CD14-positive monocyte (primary cell): ENCODE measurements around the gene ELF1. TPM values are rescaled to one million over a fixed set of nuclear protein-coding genes. Genes with fewer than 3 reads are reported as not detected.
"Not testable (repeated sequence)": the region's sequence is repeated elsewhere in the genome, so short reads cannot be mapped to it uniquely, and the experiment has no call there.

Experiments used
- DNase-seq, 3 donors: peaks; one replicate each; pipeline ENCODE4 v3.0.0-alpha.2; 2011 to 2022
- H2AFZ ChIP-seq: 2 replicates; pipeline ENCODE4 v1.6.0; 2012; ENCODE audit warnings: mild to moderate bottlenecking, low read depth, low read length, inconsistent platforms; ENCODE audit not compliant: insufficient read depth, poor library complexity, severe bottlenecking
- H3K27ac ChIP-seq, 2 donors: 1 replicate in 1 of 2; 2 replicates in 1 of 2; pipeline ENCODE4 v1.5.1; 2012 to 2013; ENCODE audit warnings: low read length in 2 of 2, control low read depth in 1 of 2, inconsistent platforms in 1 of 2, low read depth in 1 of 2, mild to moderate bottlenecking in 1 of 2
- H3K27me3 ChIP-seq, 2 donors: one replicate each; pipeline versions ENCODE4 v1.6.0 to v1.6.1; 2011 to 2013; ENCODE audit warnings: low read length in 2 of 2; ENCODE audit not compliant: control insufficient read depth in 2 of 2, insufficient read depth in 2 of 2
- H3K36me3 ChIP-seq, 2 donors: replicated peaks in 1 of 2; 1 replicate in 1 of 2; 2 replicates in 1 of 2; pipeline versions ENCODE4 v1.5.1 to v1.6.1; 2012 to 2013; ENCODE audit warnings: low read length in 2 of 2, control low read depth in 1 of 2, inconsistent platforms in 1 of 2, mild to moderate bottlenecking in 1 of 2; ENCODE audit not compliant: insufficient read depth in 2 of 2, control insufficient read depth in 1 of 2
- H3K4me1 ChIP-seq, 2 donors: 1 replicate in 1 of 2; 2 replicates in 1 of 2; pipeline versions ENCODE4 v1.5.1 to v1.6.1; 2012 to 2013; ENCODE audit warnings: low read length in 2 of 2, control low read depth in 1 of 2, inconsistent platforms in 1 of 2, mild to moderate bottlenecking in 1 of 2, moderate library complexity in 1 of 2; ENCODE audit not compliant: insufficient read depth in 2 of 2, control insufficient read depth in 1 of 2
- H3K4me2 ChIP-seq: replicated peaks from 2 replicates; pipeline ENCODE3; 2012; ENCODE audit warnings: low read length, moderate library complexity, mild to moderate bottlenecking; ENCODE audit not compliant: poor library complexity, severe bottlenecking; ENCODE audit errors: extremely low read depth
- H3K4me3 ChIP-seq, 3 experiments: fragments of 200-600 bp in 1 of 3; sonication (generic) in 1 of 3; replicated peaks in 1 of 3; 1 replicate in 2 of 3; 2 replicates in 1 of 3; pipeline ENCODE4 v1.5.1; 2011 to 2013; ENCODE audit warnings: low read length in 3 of 3, mild to moderate bottlenecking in 3 of 3, control low read depth in 2 of 3, low read depth in 2 of 3, inconsistent platforms in 1 of 3, moderate library complexity in 1 of 3
- H3K79me2 ChIP-seq: 2 replicates; pipeline ENCODE4 v1.6.0; 2012; ENCODE audit warnings: mild to moderate bottlenecking, control low read depth, inconsistent platforms, low read length, moderate library complexity; ENCODE audit not compliant: insufficient read depth
- H3K9ac ChIP-seq: 2 replicates; pipeline ENCODE4 v1.6.0; 2017; ENCODE audit warnings: low read length, mild to moderate bottlenecking; ENCODE audit not compliant: insufficient read depth, poor library complexity, severe bottlenecking
- H3K9me3 ChIP-seq, 2 donors: replicated peaks in 1 of 2; 1 replicate in 1 of 2; 2 replicates in 1 of 2; pipeline versions ENCODE4 v1.5.1 to v1.6.1; 2012 to 2013; ENCODE audit warnings: low read length in 2 of 2, control low read depth in 1 of 2; ENCODE audit not compliant: control insufficient read depth in 1 of 2, insufficient read depth in 1 of 2
- H4K20me1 ChIP-seq: 2 replicates; pipeline ENCODE4 v1.6.0; 2012; ENCODE audit warnings: mild to moderate bottlenecking, low read length, control low read depth, moderate library complexity; ENCODE audit not compliant: insufficient read depth
- H3K27ac Mint-ChIP-seq, 7 donors: one replicate each; pipeline ENCODE4 v1.8.0; 2020; ENCODE audit warnings: mild to moderate bottlenecking in 7 of 7, mixed read lengths in 7 of 7, moderate library complexity in 6 of 7, inconsistent platforms in 2 of 7
- H3K27me3 Mint-ChIP-seq, 3 donors: one replicate each; pipeline ENCODE4 v1.8.0; 2021 to 2022; ENCODE audit warnings: low read depth in 3 of 3, mild to moderate bottlenecking in 3 of 3, mixed read lengths in 3 of 3, moderate library complexity in 3 of 3, inconsistent platforms in 1 of 3
- H3K36me3 Mint-ChIP-seq, 2 donors: one replicate each; pipeline ENCODE4 v1.8.0; 2020; ENCODE audit warnings: mixed read lengths in 2 of 2, inconsistent platforms in 1 of 2, mild to moderate bottlenecking in 1 of 2
- H3K4me1 Mint-ChIP-seq: one replicate; pipeline ENCODE4 v1.8.0; 2020; ENCODE audit warnings: mild to moderate bottlenecking, mixed read lengths
- H3K4me3 Mint-ChIP-seq, 2 donors: one replicate each; pipeline ENCODE4 v1.8.0; 2020; ENCODE audit warnings: mild to moderate bottlenecking in 2 of 2, mixed read lengths in 2 of 2, moderate library complexity in 1 of 2
- H3K9me3 Mint-ChIP-seq, 7 donors: one replicate each; pipeline ENCODE4 v1.8.0; 2020 to 2022; ENCODE audit warnings: mixed read lengths in 7 of 7, mild to moderate bottlenecking in 6 of 7, moderate library complexity in 6 of 7, inconsistent platforms in 2 of 7
- CTCF ChIP-seq: fragments of 200-600 bp; IDR thresholded peaks from one replicate; pipeline ENCODE4 v1.8.0; 2022; ENCODE audit warnings: antibody characterized with exemption, mild to moderate bottlenecking
- WGBS: methylation state at CpG from one replicate; pipeline ENCODE4 v1.1.5; 2013; ENCODE audit warnings: missing lambda C conversion rate; ENCODE audit not compliant: insufficient coverage; 5-methylcytosine and 5-hydroxymethylcytosine counted together
- intact Hi-C, 2 donors: fragments of 100-400 bp; cut with micrococcal nuclease; formaldehyde crosslinking; loops; one replicate each; pipeline versions ENCODE4 v1.15.0 to v1.15.1; 2023
- polyA plus RNA-seq, 3 donors: library from polyadenylated mRNA; depleted of rRNA in 1 of 3; unstranded in 2 of 3; stranded (reverse) in 1 of 3; fragments of 300-500 nt in 2 of 3; fragments of >200 nt in 1 of 3; fragmentation: Illumina TruSeq in 2 of 3; gene quantifications; 1 replicate in 2 of 3; 2 replicates in 1 of 3; pipeline ENCODE4 v1.2.3, GENCODE V29; 2012 to 2021

ELF1 gene
- polyA plus RNA-seq, 3 donors, result 63.1 to 83.3 (median 83.3) TPM

GRCh38 chr13:40920826-40921225, 98.3 kb downstream of the ELF1 start:
- Histone ChIP-seq H3K79me2 (peaks cover 49% of the 10 kb centered on the region), H3K4me3 (peak overlapping the region; percentile 69 to 87 (median 74)), H2AFZ (peak overlapping the region; percentile 94), H4K20me1 (peaks cover 5% of the 10 kb centered on the region), H3K27ac (peak overlapping the region; percentile 69 to 74), H3K4me2 (peak overlapping the region; percentile 83), H3K36me3 (no peaks in the 10 kb centered on the region), H3K9ac (peak overlapping the region; percentile 51), H3K27me3 (no peaks in the 10 kb centered on the region), H3K9me3 (no peaks in the 10 kb centered on the region), H3K4me1 (peaks cover 14 to 23% of the 10 kb centered on the region in 2 donors)
- Mint-ChIP-seq H3K27ac (peak overlapping the region; percentile 62 to 95 (median 91)), H3K27me3 (peaks cover 0 to 2% (median 0%) of the 10 kb centered on the region in 3 donors), H3K9me3 (peaks cover 0 to 3% (median 0%) of the 10 kb centered on the region in 7 donors), H3K4me1 (peaks cover 33% of the 10 kb centered on the region), H3K4me3 (peak overlapping the region; percentile 99), H3K36me3 (peaks cover 0 to under 1% of the 10 kb centered on the region in 2 donors)
- no peak for DNase-seq
- no peak for TF ChIP-seq CTCF
- no CpG with 5 or more reads among the region's 5 CpGs for WGBS
- intact Hi-C loops, result loop anchor here in 1 of 2 donors (10.0 kb wide), 1 partner anchor 146 kb away; the partner anchor contains the start of gene MRPS31

- not testable (repeated sequence) for H3K4me3 Mint-ChIP-seq, H3K36me3 ChIP-seq, H3K9ac ChIP-seq, H3K27me3 Mint-ChIP-seq, H3K27ac ChIP-seq, H2AFZ ChIP-seq, H3K4me3 ChIP-seq, H3K9me3 Mint-ChIP-seq, H3K4me2 ChIP-seq, H3K27ac Mint-ChIP-seq, H3K27me3 ChIP-seq, H4K20me1 ChIP-seq, H3K9me3 ChIP-seq, DNase-seq, H3K36me3 Mint-ChIP-seq
- H3K4me1 ChIP-seq, result peaks cover 17 to 28% of the 10 kb centered on the region in 2 donors
- intact Hi-C loops, result loop anchor here in 1 of 2 donors (10.0 kb wide), 1 partner anchor 145 kb away; the partner anchor contains the start of gene MRPS31
- peaks cover 39% of the 10 kb centered on the region for H3K4me1 Mint-ChIP-seq
- H3K79me2 ChIP-seq, result peaks cover 58% of the 10 kb centered on the region
- WGBS, result 96% methylated on average over 6 of the region's 7 CpGs
These were observed 99.2 kb downstream of the ELF1 start for GRCh38 chr13:40919901-40920300.
